Neural progenitor cell (in vitro differentiated cells): ENCODE measurements around the gene POLD4. TPM values are rescaled to one million over a fixed set of nuclear protein-coding genes. Genes with fewer than 3 reads are reported as not detected.

ENCODE experiments used
- DNase-seq: peaks from one replicate; pipeline ENCODE4 v3.0.0-alpha.2; 2016; ENCODE audit warnings: low spot score
- H2AFZ ChIP-seq: fragments of 200-600 bp; sonication (generic); replicated peaks from 2 replicates; pipeline ENCODE4 v1.6.1; 2016; ENCODE audit warnings: antibody characterized with exemption
- H3F3A ChIP-seq: fragments of 200-600 bp; sonication (generic); 2 replicates; pipeline ENCODE4 v1.6.1; 2016; ENCODE audit warnings: antibody characterized with exemption, low read depth
- H3K27ac ChIP-seq: fragments of 200-600 bp; sonication (generic); 2 replicates; pipeline ENCODE4 v1.5.1; 2016; ENCODE audit warnings: mild to moderate bottlenecking
- H3K27me3 ChIP-seq: fragments of 200-600 bp; sonication (generic); 2 replicates; pipeline ENCODE4 v1.6.1; 2016; ENCODE audit warnings: mild to moderate bottlenecking, moderate library complexity
- H3K36me3 ChIP-seq: fragments of 200-600 bp; sonication (generic); 2 replicates; pipeline ENCODE4 v1.5.1; 2016
- H3K4me1 ChIP-seq: fragments of 200-600 bp; sonication (generic); 2 replicates; pipeline ENCODE4 v1.6.1; 2016; ENCODE audit warnings: mixed run types
- H3K4me2 ChIP-seq: fragments of 200-600 bp; sonication (generic); 2 replicates; pipeline ENCODE4 v1.6.1; 2016
- H3K4me3 ChIP-seq: fragments of 200-600 bp; sonication (generic); 2 replicates; pipeline ENCODE4 v1.5.1; 2016
- H3K79me2 ChIP-seq: fragments of 200-600 bp; sonication (generic); 2 replicates; pipeline ENCODE4 v1.6.1; 2016; ENCODE audit warnings: low read depth
- H3K9ac ChIP-seq: fragments of 200-600 bp; sonication (generic); 2 replicates; pipeline ENCODE4 v1.6.1; 2016
- H3K9me3 ChIP-seq: fragments of 200-600 bp; sonication (generic); 2 replicates; pipeline ENCODE4 v1.5.1; 2016; ENCODE audit warnings: low read depth
- H4K20me1 ChIP-seq: fragments of 200-600 bp; sonication (generic); 2 replicates; pipeline ENCODE4 v1.6.1; 2016; ENCODE audit warnings: low read depth
- H3K27ac Mint-ChIP-seq: 3 replicates; pipeline ENCODE4 v1.8.0; 2021; ENCODE audit warnings: mixed read lengths
- H3K27me3 Mint-ChIP-seq: 2 replicates; pipeline ENCODE4 v1.8.0; 2022; ENCODE audit warnings: low read depth, mild to moderate bottlenecking, inconsistent platforms, moderate library complexity, mixed read lengths; ENCODE audit not compliant: insufficient read depth
- H3K36me3 Mint-ChIP-seq: 3 replicates; pipeline ENCODE4 v1.8.0; 2021; ENCODE audit warnings: mixed read lengths
- H3K4me1 Mint-ChIP-seq: 3 replicates; pipeline ENCODE4 v1.8.0; 2021; ENCODE audit warnings: mixed read lengths
- H3K4me3 Mint-ChIP-seq: 3 replicates; pipeline ENCODE4 v1.8.0; 2021; ENCODE audit warnings: mild to moderate bottlenecking, moderate library complexity, mixed read lengths
- H3K9me3 Mint-ChIP-seq: 3 replicates; pipeline ENCODE4 v1.8.0; 2020; ENCODE audit warnings: mixed read lengths
- CTCF ChIP-seq: fragments of 200-600 bp; sonication (generic); IDR thresholded peaks from 2 replicates; pipeline ENCODE4 v1.5.1; 2017; ENCODE audit warnings: antibody characterized with exemption, mild to moderate bottlenecking
- EZH2 ChIP-seq: fragments of 200-600 bp; sonication (generic); IDR thresholded peaks from 2 replicates; pipeline ENCODE4 v1.6.1; 2017; ENCODE audit warnings: antibody characterized with exemption, mild to moderate bottlenecking, moderate library complexity
- EZH2phosphoT487 ChIP-seq: fragments of 200-600 bp; sonication (generic); IDR thresholded peaks from 2 replicates; pipeline ENCODE4 v1.6.1; 2017; ENCODE audit warnings: antibody characterized with exemption
- total RNA-seq: library from RNA; depleted of rRNA; stranded (reverse); fragments of >200 nt; gene quantifications from 2 replicates; pipeline ENCODE4 v1.2.3, GENCODE V29; 2015; ENCODE audit warnings: low replicate concordance

POLD4 gene
- total RNA-seq, 1 donor from 2014 or later: 1.1 TPM

GRCh38 chr11:67367761-67368227 lies 14.4 kb upstream of the POLD4 start:
- H3K4me3 Mint-ChIP-seq: no peak overlapping the region
- H3K27ac ChIP-seq: no peak overlapping the region
- H3K27me3 Mint-ChIP-seq: peaks cover 12% of the 10 kb centered on the region
- no peak overlapping the region for H3K4me3 ChIP-seq
- H2AFZ ChIP-seq: no peak overlapping the region
- H3K79me2 ChIP-seq: no peaks in the 10 kb centered on the region
- H3K4me2 ChIP-seq: no peak overlapping the region
- peaks cover 13% of the 10 kb centered on the region for H3F3A ChIP-seq
- H3K4me1 ChIP-seq: peaks cover 23% of the 10 kb centered on the region
- peaks cover 32% of the 10 kb centered on the region for H3K27me3 ChIP-seq
- TF ChIP-seq EZH2phosphoT487: no peak
- TF ChIP-seq EZH2: no peak
- TF ChIP-seq CTCF: no peak
- no peak overlapping the region for H3K27ac Mint-ChIP-seq
- DNase-seq: no peak
- no peaks in the 10 kb centered on the region for H3K36me3 ChIP-seq
- H4K20me1 ChIP-seq: peaks cover 16% of the 10 kb centered on the region
- H3K36me3 Mint-ChIP-seq: peaks cover 2% of the 10 kb centered on the region
- H3K4me1 Mint-ChIP-seq: peaks cover 26% of the 10 kb centered on the region
- no peaks in the 10 kb centered on the region for H3K9me3 ChIP-seq
- no peak overlapping the region for H3K9ac ChIP-seq
- H3K9me3 Mint-ChIP-seq: no peaks in the 10 kb centered on the region

GRCh38 chr11:67366961-67367760 lies 13.8 kb upstream of the POLD4 start:
- no peaks in the 10 kb centered on the region for H3K9me3 ChIP-seq
- H3K79me2 ChIP-seq: no peaks in the 10 kb centered on the region
- no peaks in the 10 kb centered on the region for H3K36me3 ChIP-seq
- TF ChIP-seq EZH2phosphoT487: no peak
- no peak for TF ChIP-seq EZH2
- TF ChIP-seq CTCF: no peak
- peaks cover 16% of the 10 kb centered on the region for H4K20me1 ChIP-seq
- no peak overlapping the region for H3K4me3 ChIP-seq
- H3K27ac ChIP-seq: no peak overlapping the region
- Mint-ChIP-seq H3K9me3 (no peaks in the 10 kb centered on the region), H3K4me1 (peaks cover 26% of the 10 kb centered on the region), H3K36me3 (peaks cover 2% of the 10 kb centered on the region), H3K27ac (no peak overlapping the region), H3K27me3 (peaks cover 12% of the 10 kb centered on the region), H3K4me3 (no peak overlapping the region)
- peaks cover 26% of the 10 kb centered on the region for H3K27me3 ChIP-seq
- no peak overlapping the region for H3K4me2 ChIP-seq
- no peak overlapping the region for H2AFZ ChIP-seq
- no peak overlapping the region for H3K9ac ChIP-seq
- DNase-seq: no peak
- peaks cover 10% of the 10 kb centered on the region for H3F3A ChIP-seq
- peaks cover 22% of the 10 kb centered on the region for H3K4me1 ChIP-seq

GRCh38 chr11:67366546-67366945 lies 13.2 kb upstream of the POLD4 start:
- H3K27ac Mint-ChIP-seq: no peak overlapping the region
- Histone ChIP-seq H2AFZ (no peak overlapping the region), H3K4me2 (no peak overlapping the region)

More at GRCh38 chr11:67366546-67366945, 13.2 kb upstream of the POLD4 start:
- Histone ChIP-seq H3K9ac (no peak overlapping the region), H3F3A (peaks cover 4% of the 10 kb centered on the region), H3K27me3 (peaks cover 20% of the 10 kb centered on the region), H3K36me3 (no peaks in the 10 kb centered on the region), H4K20me1 (peaks cover 10% of the 10 kb centered on the region), H3K4me1 (peaks cover 16% of the 10 kb centered on the region), H3K79me2 (no peaks in the 10 kb centered on the region), H3K4me3 (no peak overlapping the region), H3K27ac (no peak overlapping the region), H3K9me3 (no peaks in the 10 kb centered on the region)
- H3K4me1 Mint-ChIP-seq: peaks cover 21% of the 10 kb centered on the region
- TF ChIP-seq EZH2 (no peak), EZH2phosphoT487 (no peak), CTCF (no peak)
- no peaks in the 10 kb centered on the region for H3K9me3 Mint-ChIP-seq
- H3K36me3 Mint-ChIP-seq: peaks cover 2% of the 10 kb centered on the region
- H3K27me3 Mint-ChIP-seq: peaks cover 9% of the 10 kb centered on the region
- no peak for DNase-seq
- no peak overlapping the region for H3K4me3 Mint-ChIP-seq
